NB4 (cell line): ENCODE measurements around the gene SCYGR5.

Experiments
- CTCF ChIP-seq: IDR thresholded peaks from one replicate; pipeline ENCODE4 v1.5.1; 2012; ENCODE audit warnings: low read depth, low read length
- MYC ChIP-seq: IDR thresholded peaks from 2 replicates; pipeline ENCODE4 v1.6.1; 2011; ENCODE audit warnings: low read depth, low read length
- POLR2A ChIP-seq: IDR thresholded peaks from 2 replicates; pipeline ENCODE4 v1.6.1; 2011; ENCODE audit warnings: mild to moderate bottlenecking; ENCODE audit not compliant: insufficient read length; ENCODE audit errors: extremely low read depth

DNA sequence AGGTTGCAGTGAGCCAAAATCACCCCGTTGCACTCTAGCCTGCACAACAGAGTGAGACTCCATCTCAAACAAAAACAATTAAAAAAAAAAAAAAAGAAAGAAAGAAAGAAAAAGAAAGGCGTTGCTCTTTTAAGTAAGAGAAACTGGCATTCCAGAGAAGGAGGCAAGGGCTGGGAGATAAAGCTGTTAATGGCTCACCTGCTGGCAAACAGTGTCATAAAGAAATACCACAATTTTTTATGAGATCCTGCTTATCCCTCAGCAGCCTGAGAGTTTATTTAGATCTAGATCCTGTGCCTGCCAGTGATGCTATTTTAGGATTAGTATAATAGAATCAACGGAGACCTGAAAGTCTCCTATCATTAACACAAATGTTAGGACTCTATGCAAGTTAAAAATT lies 35.0 kb downstream of the SCYGR5 start:
- no peak for TF ChIP-seq CTCF
- TF ChIP-seq POLR2A = no peak
- no peak for TF ChIP-seq MYC
